Sigmoid colon (tissue), 4 donors: ENCODE data around the gene PARVB.

Source experiments
- POLR2AphosphoS5 ChIP-seq, 4 donors: sonication (generic); formaldehyde crosslinking; IDR thresholded peaks; one replicate each; pipeline ENCODE4 v1.6.1; 2017; ENCODE audit warnings: antibody characterized with exemption in 4 of 4
- TF ChIP-seq, protein P1 (sequence below), 4 experiments: fragments of 450-650 bp in 3 of 4; fragments of 200-600 bp in 1 of 4; IDR thresholded peaks; one replicate each; pipeline ENCODE4 v1.5.1; 2016 to 2019; ENCODE audit warnings: antibody characterized with exemption in 4 of 4, mild to moderate bottlenecking in 3 of 4, moderate library complexity in 2 of 4

DNA sequence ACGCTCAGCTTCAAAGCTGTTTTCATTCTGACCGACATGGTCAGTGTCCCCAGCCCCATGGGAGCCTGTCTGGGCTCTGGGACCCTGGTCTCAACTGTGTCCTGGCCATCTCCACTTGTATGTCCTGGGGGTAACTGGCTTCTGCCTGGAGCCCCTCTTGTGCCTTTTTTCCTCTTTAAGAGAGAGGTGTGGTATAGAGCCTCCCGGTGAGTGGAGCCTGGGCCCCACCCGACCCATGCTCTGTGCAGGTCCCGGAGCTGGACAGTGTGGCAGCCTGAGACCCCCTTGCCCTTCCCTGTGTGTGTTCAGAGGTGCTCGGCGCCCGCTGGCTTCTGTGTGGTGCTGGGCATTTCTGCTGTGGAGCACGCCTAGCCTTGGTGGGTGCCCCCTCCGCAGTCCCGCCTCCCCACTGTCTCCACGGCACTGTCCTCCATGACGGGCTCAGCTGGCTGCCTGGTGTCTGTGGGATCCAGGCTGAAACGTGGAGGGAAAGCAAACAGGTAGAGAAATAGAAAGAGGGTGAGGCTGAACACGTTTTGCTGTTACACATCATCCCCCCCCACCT lies 74.9 kb downstream of the PARVB start:
- TF ChIP-seq, protein P1, sequence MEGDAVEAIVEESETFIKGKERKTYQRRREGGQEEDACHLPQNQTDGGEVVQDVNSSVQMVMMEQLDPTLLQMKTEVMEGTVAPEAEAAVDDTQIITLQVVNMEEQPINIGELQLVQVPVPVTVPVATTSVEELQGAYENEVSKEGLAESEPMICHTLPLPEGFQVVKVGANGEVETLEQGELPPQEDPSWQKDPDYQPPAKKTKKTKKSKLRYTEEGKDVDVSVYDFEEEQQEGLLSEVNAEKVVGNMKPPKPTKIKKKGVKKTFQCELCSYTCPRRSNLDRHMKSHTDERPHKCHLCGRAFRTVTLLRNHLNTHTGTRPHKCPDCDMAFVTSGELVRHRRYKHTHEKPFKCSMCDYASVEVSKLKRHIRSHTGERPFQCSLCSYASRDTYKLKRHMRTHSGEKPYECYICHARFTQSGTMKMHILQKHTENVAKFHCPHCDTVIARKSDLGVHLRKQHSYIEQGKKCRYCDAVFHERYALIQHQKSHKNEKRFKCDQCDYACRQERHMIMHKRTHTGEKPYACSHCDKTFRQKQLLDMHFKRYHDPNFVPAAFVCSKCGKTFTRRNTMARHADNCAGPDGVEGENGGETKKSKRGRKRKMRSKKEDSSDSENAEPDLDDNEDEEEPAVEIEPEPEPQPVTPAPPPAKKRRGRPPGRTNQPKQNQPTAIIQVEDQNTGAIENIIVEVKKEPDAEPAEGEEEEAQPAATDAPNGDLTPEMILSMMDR (IDR thresholded peaks at IDR 0.05), result no peak
- TF ChIP-seq POLR2AphosphoS5 (IDR thresholded peaks at IDR 0.05), result no peak
